PFSK-1 (cell line): ENCODE results near the gene LIN28B.

Experiments
- REST ChIP-seq, 2 experiments: IDR thresholded peaks; 2 replicates each; pipeline versions ENCODE4 v1.6.1 to v1.8.0; 2011 to 2012; ENCODE audit warnings: low read depth in 2 of 2, low read length in 2 of 2, control low read depth in 1 of 2, inconsistent platforms in 1 of 2, mild to moderate bottlenecking in 1 of 2, moderate library complexity in 1 of 2; ENCODE audit not compliant: insufficient read depth in 1 of 2
- SIN3A ChIP-seq: IDR thresholded peaks from 2 replicates; pipeline ENCODE4 v1.6.1; 2012; ENCODE audit warnings: mild to moderate bottlenecking, low read length, moderate library complexity, borderline replicate concordance; ENCODE audit not compliant: insufficient read depth

DNA sequence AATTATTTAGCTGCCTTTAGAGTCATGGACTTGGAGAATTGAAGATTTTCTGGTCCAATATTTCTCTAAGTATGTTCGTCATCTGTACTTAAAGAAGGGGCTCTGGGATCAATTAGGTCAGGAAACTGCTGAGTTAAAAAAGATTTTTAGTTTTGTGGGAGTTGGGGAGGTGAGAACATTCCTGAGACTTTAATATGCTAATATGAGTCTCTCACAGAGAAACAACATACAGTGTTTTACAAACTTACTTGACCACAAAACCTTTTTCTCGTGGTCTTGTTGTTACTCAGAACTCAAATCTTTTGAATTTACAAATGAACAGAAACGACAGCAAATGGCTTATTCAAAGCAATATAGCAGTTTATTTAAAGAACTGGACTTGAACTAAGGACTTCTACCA, 67.9 kb downstream of the LIN28B start:
- no peak for TF ChIP-seq SIN3A
- no peak for TF ChIP-seq REST (IDR thresholded peaks at IDR 0.05; ENCODE audit: insufficient read depth in 1 of 2, low read depth in 2 of 2, low read length in 2 of 2)
